HepG2 (cell line): ENCODE data around the gene SGCE. TPM values are rescaled to one million over a fixed set of nuclear protein-coding genes. Genes with fewer than 3 reads are reported as not detected.

ENCODE experiments used
- CEBPB ChIP-seq: IDR thresholded peaks from 2 replicates; pipeline ENCODE4 v1.6.1; 2011; ENCODE audit warnings: low read depth, low read length, improper control_type of control experiment, borderline replicate concordance
- CEBPG ChIP-seq: IDR thresholded peaks from 2 replicates; pipeline ENCODE4 v1.6.1; 2016
- FOXA1 ChIP-seq, 2 experiments: fragments of 450-650 bp in 1 of 2; sonication (generic) in 1 of 2; formaldehyde crosslinking in 1 of 2; IDR thresholded peaks; 2 replicates each; pipeline versions ENCODE4 v1.4.0 to v1.6.1; 2016 to 2020; ENCODE audit warnings: missing genetic modification reagents in 1 of 2
- GZF1 ChIP-seq: sonication (generic); formaldehyde crosslinking; IDR thresholded peaks from 2 replicates; pipeline ENCODE4 v1.5.1; 2020; ENCODE audit warnings: mild to moderate bottlenecking, missing genetic modification reagents
- ISX ChIP-seq: sonication (generic); formaldehyde crosslinking; conservative IDR thresholded peaks from 2 replicates; pipeline ENCODE4 v1.5.0; 2020; ENCODE audit warnings: missing genetic modification reagents
- KDM5B ChIP-seq: sonication (generic); formaldehyde crosslinking; IDR thresholded peaks from 2 replicates; pipeline ENCODE4 v1.4.0; 2020; ENCODE audit warnings: missing genetic modification reagents, mild to moderate bottlenecking, borderline replicate concordance
- MTF1 ChIP-seq: sonication (generic); formaldehyde crosslinking; IDR thresholded peaks from 2 replicates; pipeline ENCODE4 v1.5.0; 2020; ENCODE audit warnings: missing genetic modification reagents
- MXD4 ChIP-seq: IDR thresholded peaks from 2 replicates; pipeline ENCODE4 v1.6.1; 2016; ENCODE audit warnings: mild to moderate bottlenecking, missing biosample characterization, missing genetic modification reagents
- PLRG1 ChIP-seq: fragments of 450-650 bp; conservative IDR thresholded peaks from 2 replicates; pipeline ENCODE4 v1.6.1; 2016
- POGZ ChIP-seq: sonication (generic); formaldehyde crosslinking; IDR thresholded peaks from 2 replicates; pipeline ENCODE4 v1.4.0; 2020; ENCODE audit warnings: mild to moderate bottlenecking, missing genetic modification reagents
- POLR2A ChIP-seq, 2 experiments: IDR thresholded peaks; 2 replicates each; pipeline ENCODE4 v1.6.1; 2011; ENCODE audit warnings: low read depth in 2 of 2, low read length in 2 of 2, mild to moderate bottlenecking in 1 of 2, moderate library complexity in 1 of 2; ENCODE audit not compliant: insufficient read depth in 1 of 2
- RAD21 ChIP-seq: fragments of 450-650 bp; formaldehyde crosslinking; IDR thresholded peaks from 2 replicates; pipeline ENCODE4 v1.5.0; 2020; ENCODE audit warnings: mild to moderate bottlenecking
- RNF2 ChIP-seq: fragments of 450-650 bp; conservative IDR thresholded peaks from 2 replicates; pipeline ENCODE4 v1.6.1; 2016; ENCODE audit warnings: low read depth
- ZNF30 ChIP-seq: sonication (generic); formaldehyde crosslinking; IDR thresholded peaks from 2 replicates; pipeline ENCODE4 v1.5.0; 2020; ENCODE audit warnings: mild to moderate bottlenecking, missing genetic modification reagents
- ZNF430 ChIP-seq: sonication (generic); formaldehyde crosslinking; IDR thresholded peaks from 2 replicates; pipeline ENCODE4 v1.9.0; 2021; ENCODE audit warnings: mild to moderate bottlenecking, missing genetic modification reagents
- ZNF713 ChIP-seq: sonication (generic); formaldehyde crosslinking; IDR thresholded peaks from 2 replicates; pipeline ENCODE4 v1.4.0; 2020; ENCODE audit warnings: mild to moderate bottlenecking, missing genetic modification reagents
- ZNF749 ChIP-seq: sonication (generic); formaldehyde crosslinking; IDR thresholded peaks from 2 replicates; pipeline ENCODE4 v1.8.0; 2022; ENCODE audit warnings: mild to moderate bottlenecking, missing genetic modification reagents, moderate library complexity, borderline replicate concordance
- ZNF776 ChIP-seq: sonication (generic); formaldehyde crosslinking; IDR thresholded peaks from 2 replicates; pipeline ENCODE4 v1.4.0; 2020; ENCODE audit warnings: mild to moderate bottlenecking, missing genetic modification reagents
- polyA plus RNA-seq, 8 experiments: library from polyadenylated mRNA; depleted of rRNA in 3 of 8; stranded (reverse) in 7 of 8; unstranded in 1 of 8; fragments of >200 nt; fragmentation: Illumina TruSeq in 4 of 8; extraction: Trizol in 4 of 8; gene quantifications; 2 replicates each; pipeline versions ENCODE4 v1.2.1 to v1.2.3, GENCODE V29; 2011 to 2016; ENCODE audit warnings: low read depth in 4 of 8, missing spikeins in 1 of 8, mixed read lengths in 1 of 8; ENCODE audit not compliant: insufficient read depth in 1 of 8
- total RNA-seq, 5 experiments: library from RNA; depleted of rRNA; stranded (reverse); fragments of >200 nt; fragmentation: Illumina TruSeq; extraction: Trizol; gene quantifications; 2 replicates each; pipeline ENCODE4 v1.2.3, GENCODE V29; 2016; ENCODE audit warnings: low read depth in 1 of 5
- TF ChIP-seq, protein P1 (sequence below): sonication (generic); formaldehyde crosslinking; IDR thresholded peaks from 2 replicates; pipeline ENCODE4 v1.4.0; 2020; ENCODE audit warnings: mild to moderate bottlenecking, missing genetic modification reagents
- TF ChIP-seq, protein P2 (sequence below): sonication (generic); formaldehyde crosslinking; IDR thresholded peaks from 2 replicates; pipeline ENCODE4 v1.8.1; 2023; ENCODE audit warnings: mild to moderate bottlenecking, missing genetic modification reagents, borderline replicate concordance
- TF ChIP-seq, protein P3 (sequence below): sonication (generic); formaldehyde crosslinking; IDR thresholded peaks from 2 replicates; pipeline ENCODE4 v1.8.1; 2023; ENCODE audit warnings: mild to moderate bottlenecking, moderate library complexity, missing genetic modification reagents
- TF ChIP-seq, protein P4 (sequence below): sonication (generic); formaldehyde crosslinking; IDR thresholded peaks from 2 replicates; pipeline ENCODE4 v1.4.0; 2020; ENCODE audit warnings: missing genetic modification reagents
- TF ChIP-seq, protein P5 (sequence below): IDR thresholded peaks from 2 replicates; pipeline ENCODE4 v1.6.1; 2012; ENCODE audit warnings: inconsistent platforms

Gene SGCE
- total and polyA plus RNA-seq, 2 of the 13 experiments (the other 11 are each of a cell fraction or from before 2014, with no cell fraction given) = 52.3 to 71.1 TPM

DNA sequence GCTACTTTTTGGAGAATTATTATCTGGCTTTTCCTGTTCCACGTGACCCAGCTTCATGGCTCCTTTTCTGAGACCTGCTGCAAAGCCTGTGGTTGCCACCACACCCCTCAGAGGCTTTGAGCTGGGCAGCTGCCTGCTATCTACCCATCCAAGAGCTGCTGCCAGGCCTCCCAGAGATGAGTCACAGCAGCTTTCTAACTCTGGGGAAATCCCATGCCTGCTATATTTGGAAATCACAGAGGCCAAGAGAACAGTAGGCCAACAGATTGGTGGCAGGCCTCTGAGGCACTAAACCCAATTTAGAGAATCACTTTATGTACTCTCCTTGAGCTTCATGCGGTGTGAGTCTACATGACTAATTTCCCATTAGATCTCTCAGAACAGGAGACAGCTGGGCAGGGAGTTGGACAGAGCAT is 35.2 kb downstream of the SGCE start (continued):
- TF ChIP-seq, protein P1, sequence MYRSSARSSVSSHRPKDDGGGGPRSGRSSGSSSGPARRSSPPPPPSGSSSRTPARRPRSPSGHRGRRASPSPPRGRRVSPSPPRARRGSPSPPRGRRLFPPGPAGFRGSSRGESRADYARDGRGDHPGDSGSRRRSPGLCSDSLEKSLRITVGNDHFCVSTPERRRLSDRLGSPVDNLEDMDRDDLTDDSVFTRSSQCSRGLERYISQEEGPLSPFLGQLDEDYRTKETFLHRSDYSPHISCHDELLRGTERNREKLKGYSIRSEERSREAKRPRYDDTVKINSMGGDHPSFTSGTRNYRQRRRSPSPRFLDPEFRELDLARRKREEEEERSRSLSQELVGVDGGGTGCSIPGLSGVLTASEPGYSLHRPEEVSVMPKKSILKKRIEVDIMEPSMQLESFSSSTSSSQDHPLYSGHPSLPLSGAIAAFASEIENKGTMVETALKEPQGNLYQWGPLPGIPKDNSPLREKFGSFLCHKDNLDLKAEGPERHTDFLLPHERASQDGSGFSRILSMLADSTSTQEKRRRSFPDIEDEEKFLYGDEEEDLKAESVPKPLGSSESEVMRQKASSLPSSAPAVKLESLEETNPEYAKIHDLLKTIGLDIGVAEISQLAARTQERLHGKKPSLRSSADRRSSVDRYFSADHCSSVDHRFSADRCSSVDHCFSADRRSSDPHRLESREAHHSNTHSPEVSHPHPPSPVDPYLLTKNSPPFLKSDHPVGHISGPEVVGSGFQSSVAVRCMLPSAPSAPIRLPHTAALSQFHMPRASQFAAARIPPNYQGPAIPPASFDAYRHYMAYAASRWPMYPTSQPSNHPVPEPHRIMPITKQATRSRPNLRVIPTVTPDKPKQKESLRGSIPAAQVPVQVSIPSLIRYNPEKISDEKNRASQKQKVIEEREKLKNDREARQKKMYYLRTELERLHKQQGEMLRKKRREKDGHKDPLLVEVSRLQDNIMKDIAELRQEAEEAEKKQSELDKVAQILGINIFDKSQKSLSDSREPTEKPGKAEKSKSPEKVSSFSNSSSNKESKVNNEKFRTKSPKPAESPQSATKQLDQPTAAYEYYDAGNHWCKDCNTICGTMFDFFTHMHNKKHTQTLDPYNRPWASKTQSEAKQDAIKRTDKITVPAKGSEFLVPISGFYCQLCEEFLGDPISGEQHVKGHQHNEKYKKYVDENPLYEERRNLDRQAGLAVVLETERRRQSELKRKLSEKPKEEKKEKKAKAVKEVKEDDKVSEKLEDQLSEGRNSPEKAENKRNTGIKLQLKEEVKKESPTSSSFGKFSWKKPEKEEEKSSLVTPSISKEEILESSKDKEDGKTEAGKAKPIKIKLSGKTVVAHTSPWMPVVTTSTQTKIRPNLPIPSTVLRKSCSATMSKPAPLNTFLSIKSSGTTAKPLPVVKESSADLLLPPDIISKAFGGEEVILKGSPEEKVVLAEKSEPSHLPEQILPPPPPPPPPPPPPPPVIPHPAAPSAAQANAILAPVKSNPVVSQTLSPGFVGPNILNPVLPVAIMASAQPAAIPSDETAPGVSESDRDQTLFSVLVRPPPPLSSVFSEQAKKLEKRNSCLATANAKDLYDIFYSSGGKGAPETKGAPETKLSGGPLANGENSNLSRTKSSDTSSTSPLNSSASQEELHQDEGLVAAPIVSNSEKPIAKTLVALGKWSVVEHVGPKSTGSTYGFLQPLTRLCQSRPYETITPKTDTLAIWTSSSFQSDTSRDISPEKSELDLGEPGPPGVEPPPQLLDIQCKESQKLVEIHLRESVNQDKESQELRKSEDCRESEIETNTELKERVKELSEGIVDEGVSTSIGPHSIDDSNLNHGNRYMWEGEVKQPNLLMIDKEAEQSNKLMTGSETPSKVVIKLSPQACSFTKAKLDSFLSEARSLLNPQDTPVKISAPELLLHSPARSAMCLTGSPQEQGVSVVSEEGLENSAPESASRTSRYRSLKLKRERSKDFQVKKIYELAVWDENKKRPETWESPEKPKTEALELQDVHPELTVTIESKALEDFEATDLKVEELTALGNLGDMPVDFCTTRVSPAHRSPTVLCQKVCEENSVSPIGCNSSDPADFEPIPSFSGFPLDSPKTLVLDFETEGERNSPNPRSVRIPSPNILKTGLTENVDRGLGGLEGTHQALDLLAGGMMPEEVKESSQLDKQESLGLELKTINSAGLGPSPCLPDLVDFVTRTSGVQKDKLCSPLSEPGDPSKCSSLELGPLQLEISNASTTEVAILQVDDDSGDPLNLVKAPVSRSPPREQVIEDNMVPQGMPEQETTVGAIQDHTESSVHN (CRISPR knock-in tag) = no peak
- no peak for TF ChIP-seq MXD4
- TF ChIP-seq ZNF713 = no peak
- no peak for TF ChIP-seq RAD21 (CRISPR knock-in tag)
- TF ChIP-seq, protein P2, sequence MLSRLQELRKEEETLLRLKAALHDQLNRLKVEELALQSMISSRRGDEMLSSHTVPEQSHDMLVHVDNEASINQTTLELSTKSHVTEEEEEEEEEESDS (CRISPR knock-in tag) = no peak
- TF ChIP-seq ZNF749 (CRISPR knock-in tag) = no peak
- no peak for TF ChIP-seq POLR2A (IDR thresholded peaks at IDR 0.05; ENCODE audit: insufficient read depth in 1 of 2, low read depth in 2 of 2, low read length in 2 of 2)
- TF ChIP-seq POGZ (CRISPR knock-in tag) = peak; percentile 80
- TF ChIP-seq ZNF430 (CRISPR knock-in tag) = no peak
- TF ChIP-seq ZNF776 (CRISPR knock-in tag) = no peak
- TF ChIP-seq GZF1 (CRISPR knock-in tag) = no peak
- TF ChIP-seq, protein P3, sequence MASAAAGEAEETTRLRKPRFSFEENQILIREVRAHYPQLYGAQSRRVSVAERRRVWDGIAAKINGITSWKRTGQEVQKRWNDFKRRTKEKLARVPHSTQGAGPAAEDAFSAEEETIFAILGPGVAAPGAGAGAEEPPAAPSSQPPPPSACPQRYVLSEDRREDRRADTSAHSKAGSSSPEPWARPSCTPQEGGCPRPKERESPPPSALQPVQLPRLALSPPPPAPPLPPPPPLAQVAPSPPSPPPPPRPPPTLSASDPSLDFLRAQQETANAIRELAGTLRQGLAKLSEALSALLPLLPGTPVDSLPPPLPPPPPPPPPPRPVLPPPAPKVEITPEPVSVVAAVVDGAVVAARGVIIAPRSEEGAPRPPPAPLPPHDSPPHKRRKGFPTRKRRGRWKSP = no peak
- TF ChIP-seq, protein P4, sequence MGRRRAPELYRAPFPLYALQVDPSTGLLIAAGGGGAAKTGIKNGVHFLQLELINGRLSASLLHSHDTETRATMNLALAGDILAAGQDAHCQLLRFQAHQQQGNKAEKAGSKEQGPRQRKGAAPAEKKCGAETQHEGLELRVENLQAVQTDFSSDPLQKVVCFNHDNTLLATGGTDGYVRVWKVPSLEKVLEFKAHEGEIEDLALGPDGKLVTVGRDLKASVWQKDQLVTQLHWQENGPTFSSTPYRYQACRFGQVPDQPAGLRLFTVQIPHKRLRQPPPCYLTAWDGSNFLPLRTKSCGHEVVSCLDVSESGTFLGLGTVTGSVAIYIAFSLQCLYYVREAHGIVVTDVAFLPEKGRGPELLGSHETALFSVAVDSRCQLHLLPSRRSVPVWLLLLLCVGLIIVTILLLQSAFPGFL (CRISPR knock-in tag) = no peak
- TF ChIP-seq PLRG1 = no peak
- TF ChIP-seq ZNF30 = no peak
- no peak for TF ChIP-seq KDM5B (CRISPR knock-in tag)
- TF ChIP-seq RNF2 = no peak
- no peak for TF ChIP-seq CEBPG (CRISPR knock-in tag)
- TF ChIP-seq, protein P5, sequence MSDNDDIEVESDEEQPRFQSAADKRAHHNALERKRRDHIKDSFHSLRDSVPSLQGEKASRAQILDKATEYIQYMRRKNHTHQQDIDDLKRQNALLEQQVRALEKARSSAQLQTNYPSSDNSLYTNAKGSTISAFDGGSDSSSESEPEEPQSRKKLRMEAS = no peak
- no peak for TF ChIP-seq FOXA1 (IDR thresholded peaks at IDR 0.05)
- TF ChIP-seq FOXA1 (CRISPR knock-in tag; IDR thresholded peaks at IDR 0.05) = no peak
- TF ChIP-seq MTF1 (CRISPR knock-in tag) = no peak
- no peak for TF ChIP-seq ISX (CRISPR knock-in tag)
- TF ChIP-seq CEBPB = peak; percentile 51; the same call in 1 of the 2 replicates
